SK-N-MC (cell line): ENCODE results near the gene MADD.

ENCODE experiments used
- EZH2 ChIP-seq: fragments of 200-600 bp; sonication (generic); IDR thresholded peaks from one replicate; pipeline ENCODE4 v1.6.1; 2017; ENCODE audit warnings: antibody characterized with exemption
- POLR2AphosphoS5 ChIP-seq: IDR thresholded peaks from 2 replicates; pipeline ENCODE4 v1.6.1; 2012; ENCODE audit warnings: mild to moderate bottlenecking, low read depth, low read length, borderline replicate concordance

DNA sequence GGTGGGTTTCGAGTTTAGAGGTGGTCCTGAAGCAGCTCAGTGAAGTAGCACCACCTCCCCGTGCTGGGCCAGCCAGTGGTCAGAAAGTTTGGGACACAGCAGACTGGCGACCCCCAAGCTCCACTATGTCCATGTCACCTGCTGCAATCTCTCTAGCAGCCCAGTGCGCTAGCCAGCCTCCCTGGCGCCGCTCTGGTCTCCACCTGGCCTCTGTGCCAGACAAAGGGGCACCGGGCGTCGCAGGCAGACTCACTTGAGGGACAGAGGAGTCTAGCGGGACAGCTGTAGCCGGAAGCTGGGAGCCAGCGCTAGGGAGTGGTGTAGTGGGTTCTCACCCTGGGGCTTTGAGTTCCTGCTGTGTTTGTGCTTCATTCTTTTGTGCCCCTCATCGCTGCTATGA lies 57.1 kb downstream of the MADD start:
- no peak for TF ChIP-seq POLR2AphosphoS5
- TF ChIP-seq EZH2 = no peak
